GM23338 (cell line): Measurements from ENCODE around the gene FRK. TPM values are rescaled to one million over a fixed set of nuclear protein-coding genes. Genes with fewer than 3 reads are reported as not detected.
"Not testable (repeated sequence)": the region's sequence is repeated elsewhere in the genome, so short reads cannot be mapped to it uniquely, and the experiment has no call there.

Experiments
- ATAC-seq: fragments of 200-7000 bp; cut with Tn5 transposase; 3 replicates; pipeline ENCODE4 v1.9.1; 2020
- DNase-seq: peaks from one replicate; pipeline ENCODE4 v3.0.0-alpha.2; 2015; ENCODE audit warnings: low spot score
- H2AFZ ChIP-seq: fragments of 200-600 bp; sonication (generic); 2 replicates; pipeline ENCODE4 v1.8.0; 2016; ENCODE audit warnings: antibody characterized with exemption, mild to moderate bottlenecking, moderate library complexity
- H3F3A ChIP-seq: fragments of 200-600 bp; sonication (generic); replicated peaks from 2 replicates; pipeline ENCODE4 v1.8.0; 2017; ENCODE audit warnings: antibody characterized with exemption, mixed run types, low read depth
- H3K27ac ChIP-seq: fragments of 200-600 bp; sonication (generic); 2 replicates; pipeline ENCODE4 v1.6.1; 2016; ENCODE audit warnings: low read depth
- H3K27me3 ChIP-seq: fragments of 200-600 bp; sonication (generic); 2 replicates; pipeline ENCODE4 v1.8.0; 2016; ENCODE audit warnings: mild to moderate bottlenecking, mixed run types, moderate library complexity; ENCODE audit not compliant: insufficient read depth
- H3K36me3 ChIP-seq: fragments of 200-600 bp; sonication (generic); 2 replicates; pipeline ENCODE4 v1.8.0; 2016; ENCODE audit warnings: mild to moderate bottlenecking; ENCODE audit not compliant: insufficient read depth
- H3K4me1 ChIP-seq: fragments of 200-600 bp; sonication (generic); 2 replicates; pipeline ENCODE4 v1.8.0; 2016; ENCODE audit warnings: mild to moderate bottlenecking, moderate library complexity; ENCODE audit not compliant: insufficient read depth
- H3K4me2 ChIP-seq: fragments of 200-600 bp; sonication (generic); 2 replicates; pipeline ENCODE4 v1.7.1; 2017; ENCODE audit warnings: mixed run types
- H3K4me3 ChIP-seq: fragments of 200-600 bp; sonication (generic); 2 replicates; pipeline ENCODE4 v1.6.1; 2016; ENCODE audit warnings: mixed run types
- H3K79me2 ChIP-seq: fragments of 200-600 bp; sonication (generic); replicated peaks from 2 replicates; pipeline ENCODE4 v1.8.0; 2017; ENCODE audit warnings: mild to moderate bottlenecking; ENCODE audit not compliant: insufficient read depth
- H3K9me2 ChIP-seq: fragments of 200-600 bp; sonication (generic); 2 replicates; pipeline ENCODE4 v1.8.0; 2017; ENCODE audit not compliant: insufficient read depth
- H4K20me1 ChIP-seq: fragments of 200-600 bp; sonication (generic); replicated peaks from 2 replicates; pipeline ENCODE4 v1.8.0; 2017; ENCODE audit warnings: mild to moderate bottlenecking; ENCODE audit not compliant: insufficient read depth
- H3K27ac Mint-ChIP-seq: 2 replicates; pipeline ENCODE4 v1.8.0; 2020; ENCODE audit warnings: inconsistent platforms, mild to moderate bottlenecking, moderate library complexity, mixed read lengths
- H3K27me3 Mint-ChIP-seq: 3 replicates; pipeline ENCODE4 v1.8.0; 2022; ENCODE audit warnings: low read depth, mild to moderate bottlenecking, moderate library complexity, mixed read lengths, inconsistent platforms; ENCODE audit not compliant: insufficient read depth, poor library complexity
- H3K36me3 Mint-ChIP-seq: 3 replicates; pipeline ENCODE4 v1.8.0; 2021; ENCODE audit warnings: low read depth, mild to moderate bottlenecking, inconsistent platforms, moderate library complexity, mixed read lengths
- H3K4me1 Mint-ChIP-seq: 3 replicates; pipeline ENCODE4 v1.8.0; 2020; ENCODE audit warnings: mild to moderate bottlenecking, inconsistent platforms, mixed read lengths
- H3K4me3 Mint-ChIP-seq: 3 replicates; pipeline ENCODE4 v1.8.0; 2021; ENCODE audit warnings: moderate library complexity, mild to moderate bottlenecking, inconsistent platforms, mixed read lengths
- H3K9me3 Mint-ChIP-seq: 3 replicates; pipeline ENCODE4 v1.8.0; 2020; ENCODE audit warnings: moderate library complexity, mild to moderate bottlenecking, inconsistent platforms, mixed read lengths
- EZH2phosphoT487 ChIP-seq: fragments of 200-600 bp; sonication (generic); IDR thresholded peaks from one replicate; pipeline ENCODE4 v1.8.1; 2018; ENCODE audit warnings: antibody characterized with exemption; ENCODE audit not compliant: unreplicated experiment
- STAT1 ChIP-seq: IDR thresholded peaks from one replicate; pipeline ENCODE4 v1.6.1; 2016; ENCODE audit warnings: antibody characterized with exemption; ENCODE audit not compliant: unreplicated experiment
- polyA plus RNA-seq: library from polyadenylated mRNA; unstranded; fragments of >200 nt; fragmentation: Nextera tagmentation; extraction: Ambion mirVana; gene quantifications from 2 replicates; pipeline ENCODE4 v1.2.1, GENCODE V29; 2016
- total RNA-seq: library from RNA; depleted of rRNA; stranded (reverse); fragments of >200 nt; shearing (Covaris generic); gene quantifications from 2 replicates; pipeline ENCODE4 v1.2.3, GENCODE V29; 2014
- TF ChIP-seq, protein P1 (sequence below): fragments of 250-450 bp; sonication (Bioruptor Pico); IDR thresholded peaks from 2 replicates; pipeline ENCODE4 v1.5.0; 2020; ENCODE audit warnings: mild to moderate bottlenecking, moderate library complexity

FRK gene
- total and polyA plus RNA-seq, 2 experiments from 2014 or later: 0.06 to 0.24 TPM

DNA sequence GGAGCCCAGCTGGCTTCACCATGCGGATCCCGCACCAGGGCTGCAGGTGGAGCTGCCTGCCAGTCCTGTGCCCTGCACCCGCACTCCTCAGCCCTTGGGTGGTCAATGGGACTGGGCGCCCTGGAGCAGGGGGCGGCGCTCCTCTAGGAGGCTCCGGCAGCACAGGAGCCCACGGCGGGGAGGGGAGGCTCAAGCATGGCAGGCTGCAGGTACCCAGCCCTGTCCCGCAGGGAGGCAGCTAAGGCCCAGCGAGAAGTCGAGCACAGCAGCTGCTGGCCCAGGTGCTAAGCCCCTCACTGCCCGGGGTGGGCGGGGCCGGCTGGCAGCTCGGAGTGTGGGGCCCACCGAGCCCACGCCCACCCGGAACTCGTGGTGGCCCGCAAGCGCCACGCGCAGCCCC, 132.7 kb downstream of the FRK start:
- H3K4me3 Mint-ChIP-seq, H3K9me3 Mint-ChIP-seq: not testable (repeated sequence)

DNA sequence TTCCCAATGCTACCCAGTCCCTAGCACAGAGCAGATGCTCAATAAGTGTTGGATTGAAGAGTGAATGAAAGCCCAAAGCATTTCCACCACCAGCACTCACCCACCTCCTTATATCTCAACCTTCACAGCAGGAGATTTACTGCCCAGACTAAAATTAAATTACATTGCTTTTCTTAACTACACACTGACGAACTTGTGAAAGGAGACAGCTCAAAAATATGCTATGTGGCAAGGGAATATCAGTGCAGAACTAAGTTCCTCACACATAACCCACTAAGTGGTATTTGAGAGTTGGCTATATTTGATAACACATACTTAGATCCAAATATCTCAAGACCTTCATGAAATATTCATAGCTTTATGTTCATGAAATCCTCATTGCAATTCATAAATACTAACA, 137.7 kb downstream of the FRK start:
- TF ChIP-seq EZH2phosphoT487: no peak
- TF ChIP-seq, protein P1, sequence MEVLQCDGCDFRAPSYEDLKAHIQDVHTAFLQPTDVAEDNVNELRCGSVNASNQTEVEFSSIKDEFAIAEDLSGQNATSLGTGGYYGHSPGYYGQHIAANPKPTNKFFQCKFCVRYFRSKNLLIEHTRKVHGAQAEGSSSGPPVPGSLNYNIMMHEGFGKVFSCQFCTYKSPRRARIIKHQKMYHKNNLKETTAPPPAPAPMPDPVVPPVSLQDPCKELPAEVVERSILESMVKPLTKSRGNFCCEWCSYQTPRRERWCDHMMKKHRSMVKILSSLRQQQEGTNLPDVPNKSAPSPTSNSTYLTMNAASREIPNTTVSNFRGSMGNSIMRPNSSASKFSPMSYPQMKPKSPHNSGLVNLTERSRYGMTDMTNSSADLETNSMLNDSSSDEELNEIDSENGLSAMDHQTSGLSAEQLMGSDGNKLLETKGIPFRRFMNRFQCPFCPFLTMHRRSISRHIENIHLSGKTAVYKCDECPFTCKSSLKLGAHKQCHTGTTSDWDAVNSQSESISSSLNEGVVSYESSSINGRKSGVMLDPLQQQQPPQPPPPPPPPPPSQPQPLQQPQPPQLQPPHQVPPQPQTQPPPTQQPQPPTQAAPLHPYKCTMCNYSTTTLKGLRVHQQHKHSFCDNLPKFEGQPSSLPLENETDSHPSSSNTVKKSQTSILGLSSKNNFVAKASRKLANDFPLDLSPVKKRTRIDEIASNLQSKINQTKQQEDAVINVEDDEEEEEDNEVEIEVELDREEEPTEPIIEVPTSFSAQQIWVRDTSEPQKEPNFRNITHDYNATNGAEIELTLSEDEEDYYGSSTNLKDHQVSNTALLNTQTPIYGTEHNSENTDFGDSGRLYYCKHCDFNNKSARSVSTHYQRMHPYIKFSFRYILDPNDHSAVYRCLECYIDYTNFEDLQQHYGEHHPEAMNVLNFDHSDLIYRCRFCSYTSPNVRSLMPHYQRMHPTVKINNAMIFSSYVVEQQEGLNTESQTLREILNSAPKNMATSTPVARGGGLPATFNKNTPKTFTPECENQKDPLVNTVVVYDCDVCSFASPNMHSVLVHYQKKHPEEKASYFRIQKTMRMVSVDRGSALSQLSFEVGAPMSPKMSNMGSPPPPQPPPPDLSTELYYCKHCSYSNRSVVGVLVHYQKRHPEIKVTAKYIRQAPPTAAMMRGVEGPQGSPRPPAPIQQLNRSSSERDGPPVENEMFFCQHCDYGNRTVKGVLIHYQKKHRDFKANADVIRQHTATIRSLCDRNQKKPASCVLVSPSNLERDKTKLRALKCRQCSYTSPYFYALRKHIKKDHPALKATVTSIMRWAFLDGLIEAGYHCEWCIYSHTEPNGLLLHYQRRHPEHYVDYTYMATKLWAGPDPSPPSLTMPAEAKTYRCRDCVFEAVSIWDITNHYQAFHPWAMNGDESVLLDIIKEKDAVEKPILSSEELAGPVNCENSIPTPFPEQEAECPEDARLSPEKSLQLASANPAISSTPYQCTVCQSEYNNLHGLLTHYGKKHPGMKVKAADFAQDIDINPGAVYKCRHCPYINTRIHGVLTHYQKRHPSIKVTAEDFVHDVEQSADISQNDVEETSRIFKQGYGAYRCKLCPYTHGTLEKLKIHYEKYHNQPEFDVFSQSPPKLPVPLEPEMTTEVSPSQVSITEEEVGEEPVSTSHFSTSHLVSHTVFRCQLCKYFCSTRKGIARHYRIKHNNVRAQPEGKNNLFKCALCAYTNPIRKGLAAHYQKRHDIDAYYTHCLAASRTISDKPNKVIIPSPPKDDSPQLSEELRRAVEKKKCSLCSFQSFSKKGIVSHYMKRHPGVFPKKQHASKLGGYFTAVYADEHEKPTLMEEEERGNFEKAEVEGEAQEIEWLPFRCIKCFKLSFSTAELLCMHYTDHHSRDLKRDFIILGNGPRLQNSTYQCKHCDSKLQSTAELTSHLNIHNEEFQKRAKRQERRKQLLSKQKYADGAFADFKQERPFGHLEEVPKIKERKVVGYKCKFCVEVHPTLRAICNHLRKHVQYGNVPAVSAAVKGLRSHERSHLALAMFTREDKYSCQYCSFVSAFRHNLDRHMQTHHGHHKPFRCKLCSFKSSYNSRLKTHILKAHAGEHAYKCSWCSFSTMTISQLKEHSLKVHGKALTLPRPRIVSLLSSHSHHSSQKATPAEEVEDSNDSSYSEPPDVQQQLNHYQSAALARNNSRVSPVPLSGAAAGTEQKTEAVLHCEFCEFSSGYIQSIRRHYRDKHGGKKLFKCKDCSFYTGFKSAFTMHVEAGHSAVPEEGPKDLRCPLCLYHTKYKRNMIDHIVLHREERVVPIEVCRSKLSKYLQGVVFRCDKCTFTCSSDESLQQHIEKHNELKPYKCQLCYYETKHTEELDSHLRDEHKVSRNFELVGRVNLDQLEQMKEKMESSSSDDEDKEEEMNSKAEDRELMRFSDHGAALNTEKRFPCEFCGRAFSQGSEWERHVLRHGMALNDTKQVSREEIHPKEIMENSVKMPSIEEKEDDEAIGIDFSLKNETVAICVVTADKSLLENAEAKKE: no peak
- no peak for TF ChIP-seq STAT1
- Histone ChIP-seq H2AFZ (no peak overlapping the region), H3K79me2 (no peaks in the 10 kb centered on the region), H3K4me2 (no peak overlapping the region), H3K27me3 (no peaks in the 10 kb centered on the region), H3K27ac (no peak overlapping the region), H3K4me1 (no peaks in the 10 kb centered on the region), H3K9me2 (no peaks in the 10 kb centered on the region), H3K36me3 (no peaks in the 10 kb centered on the region), H4K20me1 (no peaks in the 10 kb centered on the region), H3K4me3 (no peak overlapping the region), H3F3A (no peaks in the 10 kb centered on the region)
- no peaks in the 10 kb centered on the region; the same call in 2 of the 3 replicates for H3K36me3 Mint-ChIP-seq
- H3K4me1 Mint-ChIP-seq: no peaks in the 10 kb centered on the region
- ATAC-seq (no peak), DNase-seq (no peak)
- no peak overlapping the region for H3K4me3 Mint-ChIP-seq
- no peak overlapping the region for H3K27ac Mint-ChIP-seq
- H3K9me3 Mint-ChIP-seq: no peaks in the 10 kb centered on the region
- no peaks in the 10 kb centered on the region for H3K27me3 Mint-ChIP-seq

More for the DNA sequence above, 132.7 kb downstream of the FRK start:
- H3K9me2 ChIP-seq, ATAC-seq, H2AFZ ChIP-seq, H3K79me2 ChIP-seq, DNase-seq, H3K4me1 Mint-ChIP-seq, H3K4me1 ChIP-seq, H3K4me2 ChIP-seq, H3K36me3 Mint-ChIP-seq, H3K27ac Mint-ChIP-seq, H3K27me3 ChIP-seq, H4K20me1 ChIP-seq, H3F3A ChIP-seq, H3K36me3 ChIP-seq, H3K27me3 Mint-ChIP-seq, H3K27ac ChIP-seq, H3K4me3 ChIP-seq: not testable (repeated sequence)
